DND-41 (cell line): ENCODE measurements around the gene ZNF277.

ENCODE experiments used
- EZH2 ChIP-seq: IDR thresholded peaks from 3 replicates; pipeline ENCODE4 v1.6.1; 2012; ENCODE audit warnings: borderline replicate concordance, low read depth, mild to moderate bottlenecking, moderate library complexity, low read length, inconsistent platforms; ENCODE audit not compliant: severe bottlenecking
- TF ChIP-seq, protein P1 (sequence below): IDR thresholded peaks from 2 replicates; pipeline ENCODE4 v1.5.1; 2012; ENCODE audit warnings: borderline replicate concordance, low read length, moderate library complexity, mild to moderate bottlenecking; ENCODE audit not compliant: poor library complexity, severe bottlenecking; ENCODE audit errors: extremely low read depth

GRCh38 chr7:112214268-112214667 is 7.8 kb downstream of the ZNF277 start:
- TF ChIP-seq, protein P1, sequence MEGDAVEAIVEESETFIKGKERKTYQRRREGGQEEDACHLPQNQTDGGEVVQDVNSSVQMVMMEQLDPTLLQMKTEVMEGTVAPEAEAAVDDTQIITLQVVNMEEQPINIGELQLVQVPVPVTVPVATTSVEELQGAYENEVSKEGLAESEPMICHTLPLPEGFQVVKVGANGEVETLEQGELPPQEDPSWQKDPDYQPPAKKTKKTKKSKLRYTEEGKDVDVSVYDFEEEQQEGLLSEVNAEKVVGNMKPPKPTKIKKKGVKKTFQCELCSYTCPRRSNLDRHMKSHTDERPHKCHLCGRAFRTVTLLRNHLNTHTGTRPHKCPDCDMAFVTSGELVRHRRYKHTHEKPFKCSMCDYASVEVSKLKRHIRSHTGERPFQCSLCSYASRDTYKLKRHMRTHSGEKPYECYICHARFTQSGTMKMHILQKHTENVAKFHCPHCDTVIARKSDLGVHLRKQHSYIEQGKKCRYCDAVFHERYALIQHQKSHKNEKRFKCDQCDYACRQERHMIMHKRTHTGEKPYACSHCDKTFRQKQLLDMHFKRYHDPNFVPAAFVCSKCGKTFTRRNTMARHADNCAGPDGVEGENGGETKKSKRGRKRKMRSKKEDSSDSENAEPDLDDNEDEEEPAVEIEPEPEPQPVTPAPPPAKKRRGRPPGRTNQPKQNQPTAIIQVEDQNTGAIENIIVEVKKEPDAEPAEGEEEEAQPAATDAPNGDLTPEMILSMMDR = no peak
- no peak for TF ChIP-seq EZH2
